HG02642 (cell line): ENCODE measurements around the gene ABCA3.
"Not testable (repeated sequence)": the region's sequence is repeated elsewhere in the genome, so short reads cannot be mapped to it uniquely, and the experiment has no call there.

Experiments used
- ATAC-seq: cut with Tn5 transposase; IDR thresholded peaks from one replicate; pipeline ENCODE4 v1.9.1; 2021; ENCODE audit warnings: mild to moderate bottlenecking; ENCODE audit not compliant: unreplicated experiment, poor library complexity

ABCA3 gene

DNA sequence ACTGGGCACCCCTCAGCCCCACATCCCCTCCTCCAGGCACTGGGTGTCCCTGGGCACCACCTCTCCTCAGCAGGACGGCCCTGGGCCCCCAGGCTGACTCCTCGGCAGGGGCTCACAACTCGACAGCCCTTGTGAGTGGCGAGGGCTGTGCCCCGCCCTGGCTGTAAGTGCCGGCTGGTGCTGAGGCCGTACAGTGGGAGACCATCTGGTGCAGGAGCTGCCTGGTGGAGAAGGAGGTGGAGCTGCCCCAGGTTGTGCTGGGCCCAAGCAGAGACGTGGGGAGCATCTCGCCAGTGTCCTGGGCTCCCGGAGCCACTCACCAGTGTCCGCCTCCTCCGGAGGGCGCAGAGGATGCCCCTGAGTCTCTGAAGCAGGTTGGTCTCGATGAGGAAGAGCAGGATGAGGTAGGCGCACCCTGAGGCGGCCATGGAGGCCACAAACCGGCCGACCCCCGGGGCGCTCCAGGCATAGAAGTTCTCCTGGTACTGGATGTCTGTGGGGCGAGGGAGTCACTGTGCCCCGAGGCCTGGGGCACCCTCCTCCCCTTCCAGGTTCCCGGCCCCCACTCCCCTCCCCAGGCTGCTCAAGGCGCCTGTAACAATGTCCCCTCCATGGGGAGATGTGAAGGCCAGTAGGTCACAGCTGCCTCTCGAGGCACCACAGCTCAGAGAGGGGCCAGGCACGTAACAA, 57.5 kb downstream of the ABCA3 start:
- no peak for ATAC-seq

DNA sequence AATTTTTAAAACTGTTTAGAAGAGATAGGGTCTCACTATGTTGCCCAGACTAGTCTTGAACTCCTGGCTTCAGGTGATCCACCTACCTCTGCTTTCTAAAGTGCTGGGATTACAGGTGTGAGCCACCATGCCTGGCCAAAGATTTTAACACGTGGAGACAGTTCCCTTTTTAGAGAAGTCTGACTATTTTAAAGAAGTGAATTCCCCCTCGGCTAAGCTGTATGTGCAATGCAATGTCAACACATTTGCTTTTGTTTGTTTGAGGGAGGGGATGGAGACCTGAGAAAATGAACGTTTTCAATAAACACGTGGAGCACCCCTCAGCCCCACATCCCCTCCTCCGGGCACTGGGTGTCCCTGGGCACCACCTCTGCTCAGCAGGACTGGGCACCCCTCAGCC, 58.3 kb downstream of the ABCA3 start:
- ATAC-seq = no peak

DNA sequence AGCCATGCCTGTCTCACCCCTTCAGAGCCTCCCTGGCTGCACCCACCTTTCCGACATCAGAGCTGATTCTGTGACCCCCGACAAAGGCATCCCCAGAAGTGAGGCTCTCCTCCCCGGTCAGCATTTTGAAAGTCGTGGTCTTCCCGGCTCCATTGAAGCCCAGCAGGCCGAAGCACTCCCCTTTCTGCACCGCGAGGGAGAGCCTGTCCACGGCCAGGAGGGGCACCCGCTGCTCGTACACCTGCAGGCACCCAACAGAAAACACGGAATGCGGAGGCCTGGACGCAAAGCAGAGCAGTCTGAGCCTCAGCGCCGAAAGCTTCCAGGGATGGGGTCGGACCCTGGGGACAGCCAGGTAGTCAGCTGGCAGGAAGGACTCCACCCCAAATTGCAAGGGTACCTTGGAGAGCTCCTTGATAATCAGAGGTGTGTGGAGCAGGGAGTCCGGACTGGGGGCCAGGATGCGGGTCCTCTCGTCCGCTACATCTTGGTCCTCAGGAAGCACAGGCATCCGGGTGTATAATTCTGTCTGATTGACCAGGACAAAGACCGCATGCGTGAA, 59.5 kb downstream of the ABCA3 start:
- no peak for ATAC-seq

DNA sequence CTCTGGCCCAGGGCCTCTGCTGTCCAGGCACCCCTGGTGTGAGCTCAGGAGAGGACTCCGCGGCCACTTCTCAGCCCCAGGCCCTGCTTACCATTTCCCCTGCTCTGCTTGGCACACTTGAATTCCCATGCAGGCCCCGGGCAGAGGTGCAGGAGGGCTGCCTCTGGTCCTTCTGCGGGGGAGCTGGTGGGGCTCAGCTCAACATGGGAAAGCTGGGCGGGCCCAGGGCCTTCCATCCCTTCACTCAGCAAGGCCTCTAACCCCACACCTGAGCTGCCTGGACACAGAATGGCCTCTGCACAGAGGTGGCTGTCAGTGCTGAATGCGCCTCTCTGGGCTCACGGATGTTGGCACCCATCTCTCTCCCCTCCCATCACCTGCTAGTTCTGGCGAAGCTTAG, 60.1 kb downstream of the ABCA3 start:
- no peak for ATAC-seq

DNA sequence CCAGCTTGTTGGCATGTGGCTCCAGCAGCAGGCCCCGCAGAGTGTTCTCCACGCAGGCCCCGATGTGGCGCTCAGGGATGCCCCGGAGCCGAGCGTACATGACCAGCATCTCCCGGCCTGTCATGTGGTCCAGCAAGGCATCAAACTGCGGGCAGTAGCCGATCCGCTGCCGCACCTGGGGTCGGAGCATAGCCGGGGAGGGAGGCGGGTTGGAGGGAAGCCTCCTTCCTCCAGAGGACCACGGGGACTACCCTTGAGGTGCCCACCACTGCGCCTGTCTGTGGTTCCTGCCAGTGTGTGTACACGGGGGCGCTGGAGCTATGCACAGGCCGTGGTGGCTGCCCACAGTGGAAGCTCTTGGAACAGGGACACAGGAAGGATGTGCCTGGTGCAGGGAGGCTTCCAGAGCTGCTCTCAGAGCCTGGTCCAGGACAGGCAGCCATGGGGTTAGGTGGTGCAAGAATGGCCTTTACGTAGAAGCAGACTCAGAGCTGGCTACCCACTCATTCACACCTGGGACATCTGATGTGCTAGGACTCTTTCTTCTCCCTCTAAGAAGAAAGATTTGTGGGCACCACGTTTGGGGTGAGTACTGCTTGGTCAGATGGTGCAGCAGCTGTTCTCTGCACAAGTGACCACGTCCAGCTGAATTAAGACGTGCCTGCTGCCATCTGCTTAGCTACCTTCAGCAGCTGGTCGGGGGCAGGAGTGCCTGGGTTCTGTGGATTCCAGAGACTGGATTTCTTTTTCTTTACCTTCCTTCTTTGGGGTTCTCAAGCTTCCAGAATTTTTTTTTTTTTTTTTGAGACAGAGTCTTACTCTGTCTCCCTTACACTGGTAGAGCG, 61.4 kb downstream of the ABCA3 start:
- no peak for ATAC-seq

DNA sequence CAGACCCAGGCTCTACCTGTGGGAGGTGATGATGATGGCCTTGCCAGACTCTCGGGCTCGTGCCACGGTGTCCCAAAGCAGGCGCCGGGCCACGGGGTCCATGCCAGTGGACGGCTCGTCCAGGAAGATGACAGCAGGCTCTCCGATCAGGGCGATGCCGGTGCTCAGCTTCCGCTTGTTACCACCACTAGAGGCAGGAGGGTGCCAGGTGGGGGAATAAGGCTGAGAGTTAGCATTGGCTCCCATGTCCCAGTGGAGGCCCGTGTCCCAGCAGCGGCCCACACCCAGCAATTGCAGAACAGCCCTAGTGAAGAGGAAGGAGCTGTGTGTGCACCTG, 62.3 kb downstream of the ABCA3 start:
- ATAC-seq = no peak

DNA sequence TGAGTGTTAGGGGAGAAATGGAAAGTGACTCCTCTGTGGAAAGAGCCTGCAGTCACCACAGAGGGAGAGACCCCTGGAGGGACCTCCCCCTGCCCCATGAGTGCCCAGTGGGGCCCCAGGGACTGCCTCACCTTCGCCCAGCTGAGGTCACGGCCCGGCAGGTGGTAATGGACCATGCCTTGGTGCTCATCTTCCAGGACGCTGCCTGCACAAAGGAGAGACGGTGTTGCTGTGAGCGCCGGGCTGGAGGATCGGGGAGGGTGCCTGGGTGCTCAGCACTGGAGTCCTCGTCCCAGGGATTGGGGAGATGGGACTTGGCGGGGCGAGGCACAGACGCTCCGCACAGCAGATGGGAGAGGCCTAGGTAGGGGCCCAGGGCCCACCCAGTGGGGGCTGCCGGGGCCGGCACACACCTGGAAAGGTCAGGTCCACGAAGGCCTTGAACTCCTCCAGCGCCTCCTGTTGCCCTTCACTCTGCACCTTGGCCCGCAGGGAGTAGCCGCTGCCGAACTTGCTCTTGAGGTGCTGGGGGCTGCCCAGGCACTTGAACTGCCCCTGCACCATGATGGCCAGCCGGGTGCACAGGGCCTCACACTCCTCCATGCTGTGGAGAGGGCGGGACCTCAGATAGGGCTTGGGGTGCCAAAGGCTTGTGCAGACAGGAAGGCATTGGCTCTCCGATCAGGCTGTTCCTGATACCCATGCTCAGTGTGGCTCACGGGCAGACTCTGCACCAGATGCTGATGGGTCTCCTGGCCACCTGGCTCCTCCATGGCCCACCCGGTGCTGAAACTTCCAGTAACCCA, 62.9 kb downstream of the ABCA3 start:
- no peak for ATAC-seq

DNA sequence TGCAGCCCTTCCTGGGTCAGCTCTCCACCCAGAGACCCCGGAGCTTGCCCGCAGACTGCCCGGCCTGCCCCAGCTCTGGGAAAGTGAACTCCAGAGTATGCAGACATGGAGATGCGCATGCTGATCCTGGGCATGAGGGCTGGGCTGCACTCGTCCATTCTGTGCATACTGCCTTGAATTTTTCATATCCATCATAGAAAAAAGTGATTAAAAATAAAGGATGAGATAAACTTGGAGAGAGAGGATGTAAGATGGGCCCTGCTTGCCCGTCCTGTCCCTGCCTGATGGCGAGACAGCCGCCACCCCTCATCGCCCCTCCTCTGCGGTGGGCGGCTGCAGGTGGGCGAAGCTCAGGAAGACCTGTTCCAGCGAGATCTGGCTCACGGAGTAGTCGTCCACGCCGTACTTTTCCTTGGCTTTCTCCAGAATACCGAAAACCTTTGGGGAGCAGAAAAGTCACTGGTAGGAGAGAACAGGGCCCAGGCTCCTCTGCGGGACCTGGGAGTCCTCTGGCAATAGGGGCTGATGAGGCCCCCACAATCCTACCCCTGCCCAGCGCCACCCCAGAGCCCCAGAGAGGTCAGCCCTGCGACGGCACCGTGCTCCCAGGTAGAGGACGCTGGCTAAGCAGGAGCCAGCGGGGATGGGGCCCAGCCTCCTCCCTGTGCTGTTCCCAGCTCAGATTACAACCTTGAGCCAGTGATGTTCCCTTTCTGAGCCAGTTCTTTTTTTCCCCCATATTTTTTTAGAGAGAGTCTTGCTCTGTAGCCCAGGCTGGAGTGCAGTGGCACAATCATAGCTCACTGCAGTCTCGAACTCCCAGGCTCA, 63.9 kb downstream of the ABCA3 start:
- no peak for ATAC-seq

DNA sequence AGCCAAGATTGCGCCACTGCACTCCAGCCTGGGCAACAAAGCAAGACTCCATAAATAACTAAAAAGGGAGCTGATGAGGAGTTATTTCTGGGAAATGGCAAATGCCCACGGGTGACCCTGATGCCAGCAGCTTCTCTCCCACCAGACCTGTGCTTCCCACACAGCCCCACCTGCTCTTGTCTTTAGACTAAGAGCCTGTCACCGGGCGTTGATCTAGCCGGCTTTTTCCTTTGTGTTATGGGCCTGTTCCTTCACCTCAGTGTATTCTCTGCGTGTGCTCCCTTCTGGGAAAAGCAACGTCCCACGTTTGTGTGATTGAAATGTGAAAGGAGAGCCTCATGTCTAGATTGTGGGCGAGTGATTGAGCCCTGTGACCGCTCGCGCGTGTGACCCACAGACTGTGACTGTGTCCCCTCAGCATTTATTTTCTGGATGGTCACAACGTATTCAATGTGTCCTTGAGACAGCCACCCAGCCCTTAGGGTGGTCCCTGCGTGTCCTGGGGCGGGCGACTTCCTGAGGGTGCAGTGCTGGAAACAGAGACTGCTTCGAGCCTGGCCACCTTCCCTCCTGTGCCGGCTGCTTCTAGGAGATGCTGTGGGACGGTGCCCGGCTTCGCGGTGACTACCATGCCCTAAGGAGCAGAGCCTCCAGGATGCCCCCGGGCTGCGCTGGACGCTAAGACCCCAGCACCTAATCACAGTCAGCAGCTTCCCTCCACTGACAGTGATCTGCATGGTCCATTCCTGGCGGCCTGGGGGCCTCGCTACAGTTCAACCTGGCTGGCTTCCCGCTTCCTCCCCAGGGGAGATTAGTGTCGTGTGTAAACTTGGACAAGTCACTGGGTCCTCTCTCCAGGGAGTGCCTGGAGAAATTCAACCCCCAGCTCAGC, 64.8 kb downstream of the ABCA3 start:
- no peak for ATAC-seq

DNA sequence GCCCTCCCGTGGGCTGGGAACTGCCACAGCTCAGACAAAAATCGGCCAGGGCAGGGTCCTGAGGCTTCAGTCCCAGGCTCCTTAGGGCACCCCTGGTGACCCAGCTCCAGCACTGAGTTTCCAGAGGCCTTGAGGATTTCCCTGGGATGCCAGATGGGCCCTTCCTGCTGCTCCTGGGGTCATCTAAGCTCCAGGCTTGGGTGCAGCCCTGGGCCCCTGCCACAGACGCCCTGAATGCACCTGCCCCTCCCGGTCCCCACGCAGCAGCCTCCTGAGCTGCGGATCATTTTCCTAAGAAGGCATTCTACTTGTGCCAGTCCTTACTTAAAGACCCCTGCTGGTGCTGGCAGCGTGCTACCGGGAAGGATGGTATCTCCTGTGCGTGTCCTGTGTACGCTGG, 66.6 kb downstream of the ABCA3 start:
- no peak for ATAC-seq

DNA sequence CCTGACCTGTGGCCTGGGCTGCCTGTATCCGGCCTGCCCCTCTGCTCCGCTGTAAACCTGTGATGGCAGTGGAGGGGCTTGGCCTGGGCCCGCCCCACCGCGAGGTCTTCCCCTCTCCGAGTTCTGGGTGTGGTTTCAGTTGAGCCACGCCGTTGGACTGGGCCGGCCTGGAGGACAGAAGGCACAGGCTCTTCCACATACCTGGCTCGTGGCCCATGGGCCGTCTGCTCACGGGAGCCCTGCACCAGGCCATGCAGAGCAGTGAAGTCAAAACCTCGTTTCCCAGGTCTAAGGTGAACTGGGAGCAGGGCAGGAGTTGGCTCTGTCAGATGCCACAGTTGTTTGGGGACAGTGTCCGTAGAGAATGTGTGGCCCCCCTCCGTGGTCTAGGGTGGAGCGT, 67.0 kb downstream of the ABCA3 start:
- ATAC-seq = no peak

DNA sequence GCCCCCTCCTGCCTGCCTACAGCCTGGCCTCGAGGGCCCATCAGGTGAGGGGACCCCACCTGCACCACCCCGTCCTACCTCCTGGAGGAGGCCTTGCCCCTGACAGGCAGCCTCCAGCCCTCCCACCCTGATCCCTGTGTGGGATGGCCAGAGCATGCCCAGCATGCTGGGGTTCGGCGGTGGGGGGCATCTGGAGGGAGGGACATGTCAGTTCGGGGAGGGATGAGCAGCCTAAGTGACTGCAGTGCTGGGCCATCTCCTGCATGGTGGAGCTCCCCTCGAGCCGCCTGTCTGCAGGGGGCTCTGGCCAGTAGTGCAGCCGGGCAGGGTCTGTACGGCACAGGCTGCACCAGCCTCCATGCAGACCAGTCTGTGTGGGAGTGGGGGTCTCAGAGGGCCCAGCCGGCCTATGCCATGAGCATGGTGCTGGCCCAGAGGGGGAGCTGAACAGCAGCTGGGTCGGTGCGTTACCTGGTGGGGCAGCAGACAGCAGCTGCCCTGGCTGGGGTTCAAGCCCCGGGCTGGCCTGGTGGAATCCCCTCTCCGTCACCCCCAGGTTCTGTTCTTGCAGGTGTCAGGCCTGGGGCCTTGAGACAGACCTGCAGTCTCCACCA, 68.6 kb downstream of the ABCA3 start:
- ATAC-seq = no peak

DNA sequence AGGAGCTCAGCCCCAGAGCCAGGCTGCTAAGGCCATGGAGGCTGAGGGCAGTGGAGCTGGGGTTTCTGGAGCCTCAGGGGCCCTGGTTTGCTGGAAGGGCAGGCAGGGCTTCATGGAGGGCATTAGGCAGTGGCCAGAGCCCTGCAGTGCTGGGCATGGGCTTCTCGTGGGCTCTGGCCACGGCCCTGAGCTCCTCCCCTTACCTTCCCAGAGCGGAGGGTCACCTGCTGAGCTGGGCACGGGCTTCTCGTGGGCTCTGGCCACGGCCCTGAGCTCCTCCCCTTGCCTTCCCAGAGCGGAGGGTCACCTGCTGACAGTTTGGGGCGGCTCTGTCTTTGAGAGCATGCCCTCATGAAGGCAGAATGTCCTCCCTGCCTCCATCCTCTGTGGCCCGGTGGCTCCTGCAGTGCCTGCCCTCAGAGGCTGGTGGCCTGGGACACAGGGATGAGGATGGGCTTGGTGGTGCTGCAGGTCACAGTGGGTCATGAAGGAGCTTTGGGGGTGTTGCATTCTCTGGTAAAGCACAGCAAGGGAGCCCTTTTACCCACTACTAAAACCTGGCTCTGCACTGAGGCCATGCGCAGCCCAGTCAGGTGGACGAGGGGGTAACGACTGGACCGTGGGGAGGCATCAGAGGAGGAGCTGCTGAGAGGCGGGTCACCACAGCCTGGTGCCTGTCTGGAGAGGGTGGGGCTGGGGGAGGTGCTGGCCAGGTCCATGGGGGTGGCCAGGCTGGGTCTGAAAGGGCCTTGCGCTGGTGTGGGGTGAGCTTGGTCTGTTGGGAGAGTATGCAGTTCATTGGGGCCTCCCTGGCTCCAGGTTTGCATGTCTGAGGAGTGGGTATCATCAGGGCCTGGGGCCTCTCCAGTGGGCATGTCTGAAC, 69.7 kb downstream of the ABCA3 start:
- ATAC-seq = no peak

DNA sequence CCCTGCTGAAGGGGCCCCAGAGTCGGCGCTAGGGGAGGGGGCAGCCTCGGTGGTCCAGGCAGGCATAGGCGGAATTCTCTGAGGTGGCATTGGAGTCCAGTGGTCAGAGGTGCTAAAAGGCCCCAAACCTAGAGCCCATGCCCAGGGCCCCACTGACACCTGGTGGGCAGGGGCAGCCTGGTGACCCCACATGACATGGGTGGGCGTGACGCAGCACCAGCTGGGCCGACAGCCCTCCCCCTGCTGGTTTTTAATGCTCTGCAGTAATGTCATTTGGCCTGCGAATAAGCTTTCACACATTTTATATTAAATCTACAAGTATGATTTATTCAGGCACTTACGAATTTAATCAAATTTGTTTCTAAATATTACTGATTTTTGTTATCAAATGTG, 70.5 kb downstream of the ABCA3 start:
- no peak for ATAC-seq

DNA sequence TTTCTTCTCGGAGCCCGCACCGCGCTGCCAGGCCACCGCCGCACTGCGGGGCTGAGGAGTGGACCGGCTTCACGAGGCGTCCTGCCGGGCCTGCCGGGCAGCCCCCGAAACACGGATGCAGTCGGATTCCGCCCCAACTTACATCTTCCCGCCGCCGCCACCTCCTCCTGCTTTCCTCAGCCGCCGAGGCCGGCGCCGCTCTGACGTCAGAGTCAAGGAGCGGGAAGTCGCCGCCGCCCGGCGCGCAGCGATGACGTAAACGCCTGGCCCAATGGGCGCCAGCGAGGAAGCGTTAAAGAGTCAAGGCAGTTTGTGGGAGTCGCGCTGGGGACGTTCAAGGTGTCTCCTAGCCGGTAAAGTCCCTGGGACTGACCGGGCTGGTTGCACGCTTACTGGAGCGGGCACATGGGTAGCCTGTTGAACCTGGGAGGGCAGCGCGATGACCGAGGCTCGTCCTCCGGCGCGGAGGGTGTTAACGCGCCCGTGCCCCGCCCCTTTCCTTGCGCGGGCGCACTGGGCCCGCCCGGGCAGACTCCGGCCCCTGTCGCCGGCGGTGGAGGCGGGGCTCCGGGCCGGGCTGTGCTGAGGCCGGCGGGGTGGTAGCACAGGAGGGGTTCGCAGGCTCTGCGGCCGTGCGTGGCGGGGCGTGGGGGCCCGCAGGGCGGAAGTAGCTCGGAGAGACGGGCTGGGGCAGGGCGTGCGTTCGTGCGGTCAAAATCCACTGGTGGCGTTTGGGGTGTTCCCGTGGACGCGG, 72.4 kb downstream of the ABCA3 start, which contains the start of gene RNPS1:
RNPS1 (minus strand) TSS at position 214 of the 754 bp plus-strand sequence. CDS start 3,483 bp downstream, outside the sequence.
- peak; percentile 81 for ATAC-seq

DNA sequence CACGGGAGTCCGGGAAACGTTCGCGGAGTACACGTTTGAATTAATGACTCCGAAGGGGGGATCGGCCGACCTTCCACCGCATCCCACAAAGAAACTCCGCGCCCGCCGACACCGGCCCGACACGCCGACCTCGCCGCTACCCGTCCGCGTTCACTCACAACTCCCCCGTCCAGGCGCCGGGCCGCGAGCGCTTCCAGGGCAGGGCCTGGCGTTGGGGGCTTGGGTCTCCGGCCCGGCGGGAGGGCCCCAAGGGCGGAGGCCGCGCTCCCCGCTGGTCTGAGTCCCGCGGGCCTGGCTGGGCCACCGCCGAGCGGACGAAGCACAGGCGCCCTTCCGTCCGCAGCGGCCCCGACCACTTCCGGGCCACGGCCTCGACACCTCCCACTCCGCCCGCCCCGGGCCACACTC, 73.0 kb downstream of the ABCA3 start:
- peak; percentile 71 for ATAC-seq

DNA sequence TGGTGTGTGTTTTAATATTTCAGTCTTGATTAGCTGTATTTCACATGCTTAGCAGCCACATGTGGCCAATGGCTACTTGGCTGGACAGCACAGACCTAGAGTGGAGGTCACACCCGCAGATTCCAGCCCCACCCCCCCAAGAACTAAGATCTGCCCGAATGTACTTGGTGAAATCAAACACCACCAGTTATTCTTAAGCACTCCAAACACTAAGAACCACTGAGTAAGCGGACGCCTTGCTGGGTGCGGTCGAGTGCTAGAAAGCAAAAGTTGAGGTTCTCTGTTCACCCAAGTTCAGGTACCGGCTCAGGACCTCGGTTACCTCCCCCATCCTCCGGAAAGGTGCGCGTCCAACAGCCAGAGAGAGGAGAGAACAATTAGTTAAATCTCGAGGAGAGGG, 73.6 kb downstream of the ABCA3 start:
- not testable (repeated sequence) for ATAC-seq
